Mesangial cell (primary cell): Measurements from ENCODE around the gene SH3PXD2B. TPM values are rescaled to one million over a fixed set of nuclear protein-coding genes. Genes with fewer than 3 reads are reported as not detected.

Experiments used
- total RNA-seq: library from RNA; depleted of rRNA; stranded (reverse); fragments of >200 nt; gene quantifications from 2 replicates; pipeline ENCODE4 v1.2.3, GENCODE V29; 2015

SH3PXD2B gene
- 28.5 and 34.1 TPM in 2 replicates for total RNA-seq

DNA sequence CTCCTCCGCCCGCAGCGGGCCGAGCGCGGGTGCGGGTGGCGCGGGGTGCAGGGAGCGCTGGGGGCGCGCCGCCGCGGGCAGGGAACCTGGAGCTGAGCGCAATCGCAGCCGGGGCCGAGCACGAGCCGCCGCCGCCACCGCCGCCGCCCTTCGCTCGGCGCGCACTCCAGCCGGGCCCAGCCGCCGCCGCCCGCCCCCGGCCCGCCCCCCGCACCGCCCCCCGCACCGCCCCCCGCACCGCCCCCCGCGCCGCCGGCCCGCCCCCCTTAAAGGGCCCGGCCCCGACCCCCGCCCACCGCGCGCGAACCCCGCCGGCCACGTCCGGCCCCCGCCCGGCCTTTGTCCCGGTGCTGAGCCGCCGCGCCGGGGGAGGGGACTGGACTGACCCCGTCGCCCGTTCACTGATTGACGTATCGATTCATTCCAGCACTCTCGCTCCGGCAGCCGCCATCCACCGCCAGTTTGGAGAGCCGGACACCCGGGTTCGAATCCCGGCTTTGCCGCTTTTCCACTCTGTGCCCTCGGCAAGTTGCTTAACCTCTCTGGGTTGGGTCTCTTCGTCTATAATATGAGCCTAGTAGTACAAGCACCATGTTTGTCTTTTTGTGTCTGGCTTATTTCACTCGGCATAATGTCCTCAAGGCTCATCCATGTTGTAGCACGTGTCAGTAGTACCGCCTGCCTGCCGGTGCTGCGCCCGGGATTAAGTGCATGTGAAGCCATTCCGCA, at the start of gene SH3PXD2B:
Gene SH3PXD2B, minus strand, starts transcription at position 168 of the 729 bp plus-strand sequence. CDS start 173 bp downstream, outside the sequence.

DNA sequence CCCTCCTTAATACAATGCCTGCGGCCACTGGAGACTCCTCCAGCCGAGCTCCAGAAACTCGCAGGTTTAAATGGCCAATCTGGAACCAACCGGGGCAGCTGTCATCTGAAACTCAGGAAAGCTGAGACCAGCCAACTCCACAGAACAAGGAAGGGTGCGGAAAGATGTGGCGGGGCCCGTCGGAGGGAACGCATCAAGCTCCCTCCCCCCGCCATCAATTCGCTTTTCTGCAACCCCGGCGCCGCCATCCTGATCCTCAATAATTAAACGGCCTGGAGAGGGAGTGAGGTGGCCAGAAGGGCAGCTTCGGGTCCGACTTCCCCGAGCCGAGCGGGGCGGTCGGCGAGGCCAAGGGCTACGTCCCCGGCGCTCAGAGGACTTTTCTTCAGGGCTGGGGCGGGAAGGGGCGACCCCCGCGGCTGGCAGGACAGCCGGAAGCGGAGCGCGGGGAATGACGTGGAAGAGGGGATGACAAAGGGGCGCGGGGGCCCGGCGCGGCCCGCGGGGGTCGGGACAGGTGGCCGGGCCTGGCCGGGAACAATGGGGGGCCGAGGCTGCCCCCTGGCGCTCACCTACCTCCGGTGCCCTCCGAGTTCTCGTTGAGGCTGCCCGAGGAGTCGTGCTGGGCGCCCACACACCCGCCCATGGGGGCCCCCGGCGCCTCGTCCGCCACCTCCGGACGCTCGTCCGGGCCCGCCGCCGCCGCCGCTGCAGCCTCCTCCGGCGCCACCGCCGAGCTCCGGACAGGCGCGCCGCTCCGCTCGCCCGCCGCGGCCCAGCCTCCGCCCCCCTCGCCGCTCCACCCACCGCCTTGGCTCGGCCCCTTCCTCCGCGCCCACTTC, 171.1 kb downstream of the SH3PXD2B start, which contains the start of gene UBTD2:
Gene UBTD2, minus strand, starts transcription at position 745 of the 842 bp plus-strand sequence. Its CDS starts 99 bp downstream, at position 646.

Other genes starting within 250 kb of the SH3PXD2B start
- gene UBTD2, start 170.8 kb downstream of the SH3PXD2B start, total RNA-seq: 18.1 and 19.1 TPM in 2 replicates
- 0.51 and 2.9 TPM in 2 replicates for gene NEURL1B, start 186.7 kb upstream of the SH3PXD2B start, total RNA-seq